Measurements from ENCODE around the gene SLC38A4. TPM values are rescaled to one million over a fixed set of nuclear protein-coding genes. Genes with fewer than 3 reads are reported as not detected.

SLC38A4 gene
- total RNA-seq, 1 experiment from 2014 or later = not detected

GRCh38 chr12:46770501-46771183, 55.2 kb downstream of the SLC38A4 start:
- Histone ChIP-seq H3K9me3 (ENCODE audit: control insufficient read depth in 1 of 2, insufficient read depth in 1 of 2, low read depth in 1 of 2, low read length in 2 of 2) (no peaks in the 10 kb centered on the region), H4K20me1 (ENCODE audit: insufficient read depth) (no peaks in the 10 kb centered on the region), H3K36me3 (ENCODE audit: control insufficient read depth in 1 of 2, insufficient read depth in 2 of 2, low read length in 2 of 2) (no peaks in the 10 kb centered on the region), H3K9ac (ENCODE audit: low read length) (no peak overlapping the region), H3K4me3 (replicated peaks in 1 of 2; ENCODE audit: low read depth in 1 of 2, low read length in 2 of 2) (no peak overlapping the region), H2AFZ (ENCODE audit: low read depth, low read length, poor library complexity, severe bottlenecking) (no peak overlapping the region), H3K79me2 (ENCODE audit: insufficient read depth, low read length) (no peaks in the 10 kb centered on the region), H3K4me1 (ENCODE audit: control insufficient read depth in 1 of 2, insufficient read depth in 2 of 2, low read length in 2 of 2) (peaks cover 4% of the 10 kb centered on the region in 2 experiments; a peak in 1 of 4 replicates), H3K27ac (ENCODE audit: low read depth, low read length) (no peak overlapping the region), H3K27me3 (ENCODE audit: insufficient read depth, low read length) (no peaks in the 10 kb centered on the region), H3K9me2 (ENCODE audit: insufficient read depth) (no peaks in the 10 kb centered on the region), H3K4me2 (ENCODE audit: low read length) (no peak overlapping the region)
- ATAC-seq (no peak), DNase-seq (ENCODE audit: low read depth, low spot score) (no peak)
- ChIA-PET POLR2A (interaction anchor here (0.6 to 0.8 kb wide), 2 partner anchors 10 to 505 kb away, joined by 4 to 5 read pairs; no protein-coding TSS in a partner anchor), CTCF (no interaction called here), RAD21 (ENCODE audit: low non-redundant PET in 1 of 2, low total read pairs in 2 of 2, uncharacterized antibody in 2 of 2, unreplicated experiment in 2 of 2) (no interaction called here)
- intact Hi-C loops (cut with micrococcal nuclease) = no loop called here
- TF ChIP-seq YY1 (IDR thresholded peaks at IDR 0.05; ENCODE audit: extremely low read depth, insufficient replicate concordance, low read depth, low read length) (no peak), SP1 (IDR thresholded peaks at IDR 0.05; ENCODE audit: low read depth) (no peak), ATF3 (IDR thresholded peaks at IDR 0.05) (no peak), POLR2AphosphoS5 (IDR thresholded peaks at IDR 0.05; ENCODE audit: low read depth, low read length) (no peak), CEBPB (IDR thresholded peaks at IDR 0.05; ENCODE audit: low read depth) (no peak), REST (IDR thresholded peaks at IDR 0.05; ENCODE audit: low read depth) (no peak), CBX3 (IDR thresholded peaks at IDR 0.05; ENCODE audit: low read depth) (no peak), SRF (IDR thresholded peaks at IDR 0.05; ENCODE audit: low read depth) (no peak), EZH2phosphoT487 (IDR thresholded peaks at IDR 0.05; ENCODE audit: borderline replicate concordance) (no peak), ZFX (IDR thresholded peaks at IDR 0.05) (no peak), MAX (IDR thresholded peaks at IDR 0.05) (no peak), EZH2 (IDR thresholded peaks at IDR 0.05) (no peak), ZNF274 (IDR thresholded peaks at IDR 0.05; ENCODE audit: low read depth, low read length) (no peak), JUND (IDR thresholded peaks at IDR 0.05) (no peak), ELF1 (IDR thresholded peaks at IDR 0.05; ENCODE audit: borderline replicate concordance, low read depth) (no peak), RAD21 (IDR thresholded peaks at IDR 0.05; ENCODE audit: low read depth) (no peak), SIN3A (IDR thresholded peaks at IDR 0.05; ENCODE audit: low read depth) (no peak)
- BruUV-seq (replicated peaks) = no TSS peak

Measured in HCT116 (cell line).